K562 (cell line): ENCODE measurements around the gene CARF. TPM values are rescaled to one million over a fixed set of nuclear protein-coding genes. Genes with fewer than 3 reads are reported as not detected.
"Not testable (repeated sequence)": the region's sequence is repeated elsewhere in the genome, so short reads cannot be mapped to it uniquely, and the experiment has no call there.

ENCODE experiments used
- ATAC-seq: fragments of 200-7000 bp; cut with Tn5 transposase; 3 replicates; pipeline ENCODE4 v1.9.1; 2020; ENCODE audit warnings: moderate library complexity
- BruUV-seq: library from RNA; stranded (reverse); fragments of 400-500 nt; replicated peaks from 2 replicates; lab custom pipeline; 2021; lab: Mats Ljungman, UMichigan
- CTCF ChIA-PET: fragments of 300-600 bp; formaldehyde crosslinking; extraction: SDS; loops from one replicate; lab custom pipeline; 2021; ENCODE audit warnings: low intra/inter-chr PET ratio; lab: Yijun Ruan, JAX
- POLR2A ChIA-PET: fragments of 300-600, 350-650 bp; sonication (Branson Sonifier 250); formaldehyde crosslinking; extraction: SDS; loops from one replicate; lab custom pipeline; 2021; ENCODE audit warnings: antibody characterized with exemption, inconsistent platforms; lab: Yijun Ruan, JAX
- DNase-seq, 4 experiments: peaks; one replicate each; pipeline versions ENCODE4 v3.0.0 to v3.0.0-alpha.2; 2011 to 2018; ENCODE audit warnings: low spot score in 3 of 4, mixed read lengths in 3 of 4; ENCODE audit errors: extremely low read depth in 1 of 4
- FAIRE-seq: peaks from 2 replicates; lab custom pipeline; 2011; peaks lifted over from hg19 to GRCh38; lab: Jason Lieb, UNC
- H2AFZ ChIP-seq: 2 replicates; pipeline ENCODE4 v1.6.0; 2011; ENCODE audit warnings: low read depth, low read length, control low read depth, inconsistent platforms
- H3K27ac ChIP-seq: fragments of 200-600 bp; 3 replicates; pipeline ENCODE4 v1.8.0; 2011; ENCODE audit warnings: low read depth, mild to moderate bottlenecking, control low read depth, inconsistent platforms, low read length, moderate library complexity, mixed read lengths; ENCODE audit errors: extremely low read depth
- H3K27me3 ChIP-seq, 2 experiments: fragments of 300-600 bp in 1 of 2; 2 replicates in 1 of 2; 3 replicates in 1 of 2; pipeline versions ENCODE4 v1.6.0 to v1.8.0; 2011; ENCODE audit warnings: inconsistent platforms in 2 of 2, low read length in 2 of 2, mild to moderate bottlenecking in 1 of 2, mixed read lengths in 1 of 2, moderate library complexity in 1 of 2; ENCODE audit not compliant: control insufficient read depth in 2 of 2, insufficient read depth in 2 of 2
- H3K36me3 ChIP-seq: fragments of 300-600 bp; 3 replicates; pipeline ENCODE4 v1.8.0; 2011; ENCODE audit warnings: mild to moderate bottlenecking, low read length, inconsistent platforms; ENCODE audit not compliant: control insufficient read depth, insufficient read depth
- H3K4me1 ChIP-seq, 2 experiments: fragments of 200-600 bp in 1 of 2; replicated peaks in 1 of 2; 2 replicates in 1 of 2; 3 replicates in 1 of 2; pipeline versions ENCODE4 v1.5.1 to v1.8.0; 2011; ENCODE audit warnings: inconsistent platforms in 2 of 2, low read length in 2 of 2, mild to moderate bottlenecking in 1 of 2, mixed read lengths in 1 of 2, moderate library complexity in 1 of 2; ENCODE audit not compliant: control insufficient read depth in 2 of 2, insufficient read depth in 2 of 2
- H3K4me2 ChIP-seq: 2 replicates; pipeline ENCODE4 v1.6.1; 2011; ENCODE audit warnings: low read length, control low read depth, inconsistent platforms, mixed read lengths; ENCODE audit not compliant: insufficient read depth
- H3K4me3 ChIP-seq: fragments of 200-600 bp; sonication (generic), shearing (Covaris generic); 2 replicates; pipeline ENCODE4 v1.5.1; 2016; ENCODE audit warnings: control low read depth, inconsistent platforms
- H3K79me2 ChIP-seq: fragments of 200-600 bp; 3 replicates; pipeline ENCODE4 v1.8.0; 2011; ENCODE audit warnings: low read length, inconsistent platforms; ENCODE audit not compliant: control insufficient read depth, insufficient read depth
- H3K9ac ChIP-seq, 2 experiments: 2 replicates each; pipeline versions ENCODE4 v1.6.0 to v1.6.1; 2011; ENCODE audit warnings: low read depth in 2 of 2, low read length in 2 of 2, control low read depth in 1 of 2, inconsistent platforms in 1 of 2, mild to moderate bottlenecking in 1 of 2, mixed read lengths in 1 of 2; ENCODE audit not compliant: insufficient read depth in 1 of 2
- H3K9me1 ChIP-seq: one replicate; pipeline ENCODE4 v1.6.0; 2011; ENCODE audit warnings: inconsistent platforms, mild to moderate bottlenecking, low read length, moderate library complexity; ENCODE audit not compliant: control insufficient read depth, insufficient read depth
- H3K9me3 ChIP-seq: replicated peaks from 2 replicates; pipeline ENCODE4 v1.5.1; 2011; ENCODE audit warnings: low read depth, low read length, inconsistent platforms; ENCODE audit not compliant: control insufficient read depth, insufficient read depth
- H4K20me1 ChIP-seq: replicated peaks from 2 replicates; pipeline ENCODE4 v1.6.1; 2011; ENCODE audit warnings: low read length, inconsistent platforms, mixed read lengths; ENCODE audit not compliant: control insufficient read depth, insufficient read depth
- BCOR ChIP-seq: fragments of 450-650 bp; IDR thresholded peaks from 2 replicates; pipeline ENCODE4 v1.6.1; 2016
- HEY1 ChIP-seq: fragments of 250-450 bp; sonication (Bioruptor Pico); IDR thresholded peaks from 2 replicates; pipeline ENCODE4 v1.5.0; 2020; ENCODE audit warnings: mild to moderate bottlenecking, moderate library complexity, borderline replicate concordance
- KLF10 ChIP-seq: fragments of 250-450 bp; sonication (Bioruptor Pico); IDR thresholded peaks from 2 replicates; pipeline ENCODE4 v1.6.1; 2021; ENCODE audit warnings: matching md5 sums
- NR2F6 ChIP-seq: fragments of 450-650 bp; formaldehyde crosslinking; IDR thresholded peaks from 2 replicates; pipeline ENCODE4 v1.4.0; 2020; ENCODE audit warnings: mild to moderate bottlenecking
- PHF21A ChIP-seq: fragments of 450-650 bp; IDR thresholded peaks from 2 replicates; pipeline ENCODE4 v1.6.1; 2017; ENCODE audit warnings: low read depth, borderline replicate concordance
- RBM25 ChIP-seq: fragments of 200-400 bp; formaldehyde crosslinking; IDR thresholded peaks from 2 replicates; pipeline ENCODE4 v1.6.1; 2018; ENCODE audit warnings: low read length, low read depth, moderate library complexity; ENCODE audit not compliant: severe bottlenecking
- TRIM28 ChIP-seq: fragments of 450-650 bp; IDR thresholded peaks from 2 replicates; pipeline ENCODE4 v1.6.1; 2017
- ZNF133 ChIP-seq: fragments of 250-450 bp; sonication (Bioruptor Pico); IDR thresholded peaks from 2 replicates; pipeline ENCODE4 v1.4.0; 2020; ENCODE audit warnings: mild to moderate bottlenecking
- ZNF146 ChIP-seq: IDR thresholded peaks from one replicate; pipeline ENCODE4 v1.6.1; 2018; ENCODE audit warnings: missing compliant biosample characterization; ENCODE audit not compliant: unreplicated experiment
- WGBS: fragments of 100-300 bp; shearing (Covaris generic); methylation state at CpG from one replicate; pipeline ENCODE4 v1.1.6; 2016; ENCODE audit warnings: low coverage, mixed read lengths; ENCODE audit not compliant: insufficient coverage; ENCODE audit errors: missing lambda C conversion rate; 5-methylcytosine and 5-hydroxymethylcytosine counted together
- in situ Hi-C: fragments of 300-500 bp; cut with MboI; formaldehyde crosslinking; loops from 4 replicates; pipeline ENCODE4 v1.15.0; 2018; ENCODE audit warnings: inconsistent platforms, mixed read lengths
- intact Hi-C: fragments of 100-400 bp; cut with micrococcal nuclease; formaldehyde crosslinking; loops from 2 replicates; pipeline ENCODE4 v1.14.2; 2022
- polyA plus RNA-seq, 8 experiments: library from polyadenylated mRNA; depleted of rRNA in 4 of 8; stranded (reverse) in 5 of 8; unstranded in 3 of 8; fragments of >200 nt; fragmentation: Nextera tagmentation in 2 of 8; fragmentation: Illumina TruSeq in 1 of 8; extraction: Ambion mirVana in 2 of 8; extraction: Trizol in 1 of 8; gene quantifications; 2 replicates each; pipeline versions ENCODE4 v1.2.1 to v1.2.3, GENCODE V29; 2011 to 2014; ENCODE audit warnings: inconsistent platforms in 1 of 8, missing spikeins in 1 of 8
- total RNA-seq, 7 experiments: library from RNA; depleted of rRNA in 6 of 7; stranded (reverse); fragments of >200 nt in 6 of 7; fragmentation: Illumina TruSeq in 2 of 7; extraction: Trizol in 2 of 7; gene quantifications; 2 replicates each; pipeline versions ENCODE4 v1.2.1 to v1.2.3, GENCODE V29; 2011 to 2021; ENCODE audit warnings: low replicate concordance in 1 of 7

CARF gene
- total and polyA plus RNA-seq, 9 of the 15 experiments (the other 6 are each of a cell fraction or from before 2014, with no cell fraction given), result 0.31 to 4.2 (median 1.2) TPM

GRCh38 chr2:202905507-202905906, 6.6 kb upstream of the CARF start:
- in situ Hi-C loops, H3K27ac ChIP-seq, POLR2A ChIA-PET, CTCF ChIA-PET, ATAC-seq, H3K4me3 ChIP-seq, H3K27me3 ChIP-seq, H3K9me3 ChIP-seq, H3K4me2 ChIP-seq, H3K9ac ChIP-seq, H4K20me1 ChIP-seq, H2AFZ ChIP-seq, H3K4me1 ChIP-seq, DNase-seq, H3K9me1 ChIP-seq, intact Hi-C loops: not testable (repeated sequence)
- TSS peak; percentile 0 for BruUV-seq
- H3K36me3 ChIP-seq, result peaks cover 66% of the 10 kb centered on the region
- peak; percentile 37 for FAIRE-seq
- H3K79me2 ChIP-seq, result peaks cover 78% of the 10 kb centered on the region
- TF ChIP-seq ZNF146 (peak; percentile 65), BCOR (0 out of 2 replicates have a peak, but pooled peaks have one; percentile 24), RBM25 (peak; percentile 25)

- H3K4me2 ChIP-seq, result peak overlapping the region; percentile 37; the same call in 1 of the 2 replicates
- H3K36me3 ChIP-seq, result peaks cover 44% of the 10 kb centered on the region; the same call in 2 of the 3 replicates
- FAIRE-seq, result no peak
- H3K9me1 ChIP-seq, result no peaks in the 10 kb centered on the region
- TF ChIP-seq PHF21A (no peak), NR2F6 (CRISPR knock-in tag) (no peak), TRIM28 (no peak), HEY1 (CRISPR knock-in tag) (no peak), ZNF133 (CRISPR knock-in tag) (no peak), KLF10 (CRISPR knock-in tag) (no peak)
- no TSS peak for BruUV-seq
- no peak overlapping the region for H2AFZ ChIP-seq
- POLR2A ChIA-PET, result interaction anchor here (1.4 kb wide), 1 partner anchor 15 kb away, joined by 5 read pairs; no protein-coding TSS in a partner anchor
- no peaks in the 10 kb centered on the region for H3K27me3 ChIP-seq
- H4K20me1 ChIP-seq, result no peaks in the 10 kb centered on the region
- H3K4me3 ChIP-seq, result peak overlapping the region; percentile 17; the same call in 1 of the 2 replicates
- no peak overlapping the region for H3K27ac ChIP-seq
- 48% methylated on average over 5 of the region's 5 CpGs for WGBS
- peaks cover 87% of the 10 kb centered on the region for H3K79me2 ChIP-seq
- CTCF ChIA-PET, result no interaction called here
- no peak for DNase-seq
- no peak for ATAC-seq
- H3K9me3 ChIP-seq, result no peaks in the 10 kb centered on the region
- intact Hi-C loops, result no loop called here
- 0 out of 4 replicates have a peak overlapping the region, but pooled peaks of 1 of the 2 experiments have one; percentile 40 for H3K9ac ChIP-seq
- in situ Hi-C loops, result no loop called here
- peaks cover 0 to 5% of the 10 kb centered on the region in 2 experiments; a peak in 2 of 5 replicates for H3K4me1 ChIP-seq
Measured at GRCh38 chr2:202908186-202908585, 3.9 kb upstream of the CARF start.
